B cell (primary cell): ENCODE data around the gene PPP2R3C. TPM values are rescaled to one million over a fixed set of nuclear protein-coding genes. Genes with fewer than 3 reads are reported as not detected.

ENCODE experiments used
- ATAC-seq: fragments of 200-7000 bp; cut with Tn5 transposase; one replicate; pipeline ENCODE4 v1.10.0; 2021; ENCODE audit warnings: low read depth, mild to moderate bottlenecking, moderate number of reproducible peaks, moderate library complexity
- CTCF ChIA-PET: fragments of 350-600 bp; sonication (Branson Sonifier 250); formaldehyde crosslinking; loops from one replicate; lab custom pipeline; 2021; ENCODE audit warnings: antibody characterized with exemption, inconsistent platforms; lab: Charles Lee
- POLR2A ChIA-PET: fragments of 350-600 bp; sonication (Branson Sonifier 250); formaldehyde crosslinking; loops from one replicate; lab custom pipeline; 2021; ENCODE audit warnings: antibody characterized with exemption; lab: Charles Lee
- DNase-seq: peaks from one replicate; pipeline ENCODE4 v3.0.0; 2013
- H2AFZ ChIP-seq: 2 replicates; pipeline ENCODE4 v1.6.1; 2012; ENCODE audit warnings: mild to moderate bottlenecking, low read depth, low read length; ENCODE audit not compliant: insufficient read depth, poor library complexity, severe bottlenecking
- H3K27ac ChIP-seq, 2 donors: 1 replicate in 1 of 2; 2 replicates in 1 of 2; pipeline ENCODE4 v1.5.1; 2012 to 2013; ENCODE audit warnings: low read length in 2 of 2, mild to moderate bottlenecking in 2 of 2, moderate library complexity in 1 of 2
- H3K27me3 ChIP-seq, 4 experiments: fragments of 200-600 bp in 1 of 4; sonication (generic) in 1 of 4; replicated peaks in 1 of 4; 1 replicate in 2 of 4; 2 replicates in 2 of 4; pipeline versions ENCODE4 v1.6.1 to v1.7.0; 2013 to 2016; ENCODE audit warnings: low read length in 3 of 4, mild to moderate bottlenecking in 2 of 4, mixed read lengths in 1 of 4, moderate library complexity in 1 of 4; ENCODE audit not compliant: insufficient read depth in 4 of 4, control insufficient read depth in 3 of 4; ENCODE audit errors: control extremely low read depth in 1 of 4
- H3K36me3 ChIP-seq, 2 experiments: replicated peaks in 1 of 2; 1 replicate in 1 of 2; 2 replicates in 1 of 2; pipeline versions ENCODE4 v1.6.1 to v1.7.1; 2013; ENCODE audit warnings: low read length in 1 of 2; ENCODE audit not compliant: insufficient read depth in 2 of 2, control insufficient read depth in 1 of 2; ENCODE audit errors: control extremely low read depth in 1 of 2, extremely low read depth in 1 of 2
- H3K4me1 ChIP-seq, 2 donors: fragments of 200-600 bp in 1 of 2; sonication (generic) in 1 of 2; 1 replicate in 1 of 2; 2 replicates in 1 of 2; pipeline versions ENCODE4 v1.5.1 to v1.6.1; 2013 to 2017; ENCODE audit warnings: low read length in 2 of 2; ENCODE audit not compliant: control insufficient read depth in 2 of 2, insufficient read depth in 2 of 2
- H3K4me2 ChIP-seq: replicated peaks from 2 replicates; pipeline ENCODE3; 2012; ENCODE audit warnings: mild to moderate bottlenecking, low read depth, low read length; ENCODE audit not compliant: poor library complexity, severe bottlenecking
- H3K4me3 ChIP-seq, 5 experiments: fragments of 200-600 bp in 1 of 5; sonication (generic) in 1 of 5; 1 replicate in 3 of 5; 2 replicates in 2 of 5; pipeline versions ENCODE4 v1.5.1 to v1.7.0; 2011 to 2016; ENCODE audit warnings: low read length in 4 of 5, mild to moderate bottlenecking in 4 of 5, low read depth in 2 of 5, control low read depth in 1 of 5, moderate library complexity in 1 of 5; ENCODE audit not compliant: insufficient read depth in 1 of 5; ENCODE audit errors: control extremely low read depth in 1 of 5, extremely low read depth in 1 of 5
- H3K79me2 ChIP-seq: fragments of 200-600 bp; sonication (generic); one replicate; pipeline ENCODE4 v1.6.0; 2016; ENCODE audit warnings: low read length; ENCODE audit not compliant: control insufficient read depth, insufficient read depth
- H3K9ac ChIP-seq: fragments of 200-600 bp; sonication (generic); 2 replicates; pipeline ENCODE4 v1.6.1; 2017; ENCODE audit warnings: mild to moderate bottlenecking, low read length, moderate library complexity
- H3K9me3 ChIP-seq, 3 donors: one replicate each; pipeline versions ENCODE4 v1.6.1 to v1.7.1; 2013; ENCODE audit warnings: low read length in 2 of 3; ENCODE audit not compliant: control insufficient read depth in 2 of 3, insufficient read depth in 1 of 3; ENCODE audit errors: control extremely low read depth in 1 of 3
- H4K20me1 ChIP-seq: 2 replicates; pipeline ENCODE4 v1.6.0; 2012; ENCODE audit warnings: mild to moderate bottlenecking, low read length; ENCODE audit not compliant: insufficient read depth, control insufficient read depth, poor library complexity, severe bottlenecking
- H3K27ac Mint-ChIP-seq: one replicate; pipeline ENCODE4 v1.8.0; 2021; ENCODE audit warnings: mixed read lengths
- H3K27me3 Mint-ChIP-seq: one replicate; pipeline ENCODE4 v1.8.0; 2021; ENCODE audit warnings: mixed read lengths
- H3K4me1 Mint-ChIP-seq: one replicate; pipeline ENCODE4 v1.8.0; 2021; ENCODE audit warnings: mixed read lengths
- H3K4me3 Mint-ChIP-seq: one replicate; pipeline ENCODE4 v1.8.0; 2021; ENCODE audit warnings: mixed read lengths
- H3K9me3 Mint-ChIP-seq: one replicate; pipeline ENCODE4 v1.8.0; 2022; ENCODE audit warnings: mixed read lengths; ENCODE audit not compliant: insufficient read depth
- EZH2 ChIP-seq: IDR thresholded peaks from 2 replicates; pipeline ENCODE4 v1.6.1; 2012; ENCODE audit warnings: borderline replicate concordance, low read depth, mild to moderate bottlenecking, moderate library complexity, low read length; ENCODE audit not compliant: insufficient read depth, poor library complexity, severe bottlenecking
- WGBS: methylation state at CpG from one replicate; pipeline ENCODE4 v1.1.5; 2013; ENCODE audit warnings: missing lambda C conversion rate; ENCODE audit not compliant: insufficient coverage; 5-methylcytosine and 5-hydroxymethylcytosine counted together
- intact Hi-C: fragments of 100-400 bp; cut with micrococcal nuclease; formaldehyde crosslinking; loops from one replicate; pipeline ENCODE4 v1.10.0; 2022
- polyA plus RNA-seq: library from polyadenylated mRNA; depleted of rRNA; stranded (reverse); fragments of >200 nt; gene quantifications from 2 replicates; pipeline ENCODE4 v1.2.3, GENCODE V29; 2012
- total RNA-seq, 2 donors: library from RNA; stranded (reverse); fragments of 120-200 nt in 1 of 2; gene quantifications; 1 replicate in 1 of 2; 2 replicates in 1 of 2; pipeline versions ENCODE4 v1.2.3 to v1.2.4, GENCODE V29; 2013 to 2022
- TF ChIP-seq, protein P1 (sequence below): fragments of 200-600 bp; IDR thresholded peaks from one replicate; pipeline ENCODE4 v1.8.0; 2022; ENCODE audit warnings: antibody characterized with exemption, mild to moderate bottlenecking

PPP2R3C gene
- total and polyA plus RNA-seq, 2 donors (not counting 1 experiment from before 2014, with no cell fraction given), result 13.5 to 40.8 TPM

GRCh38 chr14:35149239-35149638 is 27.4 kb upstream of the PPP2R3C start:
- Histone ChIP-seq H4K20me1 (peaks cover 4% of the 10 kb centered on the region), H3K4me1 (no peaks in the 10 kb centered on the region), H3K27me3 (no peaks in the 10 kb centered on the region), H3K79me2 (peaks cover 22% of the 10 kb centered on the region), H3K27ac (no peak overlapping the region), H3K9me3 (no peaks in the 10 kb centered on the region), H3K4me3 (no peak overlapping the region), H2AFZ (no peak overlapping the region), H3K36me3 (peaks cover 2 to 13% of the 10 kb centered on the region in 2 experiments), H3K4me2 (no peak overlapping the region), H3K9ac (no peak overlapping the region)
- DNase-seq (no peak), ATAC-seq (no peak)
- peaks cover 3% of the 10 kb centered on the region for H3K4me1 Mint-ChIP-seq
- no peaks in the 10 kb centered on the region for H3K27me3 Mint-ChIP-seq
- no CpG with 5 or more reads among the region's 4 CpGs for WGBS
- TF ChIP-seq, protein P1, sequence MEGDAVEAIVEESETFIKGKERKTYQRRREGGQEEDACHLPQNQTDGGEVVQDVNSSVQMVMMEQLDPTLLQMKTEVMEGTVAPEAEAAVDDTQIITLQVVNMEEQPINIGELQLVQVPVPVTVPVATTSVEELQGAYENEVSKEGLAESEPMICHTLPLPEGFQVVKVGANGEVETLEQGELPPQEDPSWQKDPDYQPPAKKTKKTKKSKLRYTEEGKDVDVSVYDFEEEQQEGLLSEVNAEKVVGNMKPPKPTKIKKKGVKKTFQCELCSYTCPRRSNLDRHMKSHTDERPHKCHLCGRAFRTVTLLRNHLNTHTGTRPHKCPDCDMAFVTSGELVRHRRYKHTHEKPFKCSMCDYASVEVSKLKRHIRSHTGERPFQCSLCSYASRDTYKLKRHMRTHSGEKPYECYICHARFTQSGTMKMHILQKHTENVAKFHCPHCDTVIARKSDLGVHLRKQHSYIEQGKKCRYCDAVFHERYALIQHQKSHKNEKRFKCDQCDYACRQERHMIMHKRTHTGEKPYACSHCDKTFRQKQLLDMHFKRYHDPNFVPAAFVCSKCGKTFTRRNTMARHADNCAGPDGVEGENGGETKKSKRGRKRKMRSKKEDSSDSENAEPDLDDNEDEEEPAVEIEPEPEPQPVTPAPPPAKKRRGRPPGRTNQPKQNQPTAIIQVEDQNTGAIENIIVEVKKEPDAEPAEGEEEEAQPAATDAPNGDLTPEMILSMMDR, result no peak
- no peak for TF ChIP-seq EZH2
- no peaks in the 10 kb centered on the region for H3K9me3 Mint-ChIP-seq
- no peak overlapping the region for H3K27ac Mint-ChIP-seq
- ChIA-PET POLR2A (no interaction called here), CTCF (interaction anchor here (2.9 kb wide), 1 partner anchor 8 kb away, joined by 11 read pairs; no protein-coding TSS in a partner anchor)
- H3K4me3 Mint-ChIP-seq, result no peak overlapping the region
- intact Hi-C loops, result no loop called here

GRCh38 chr14:35147711-35148110 is 25.9 kb upstream of the PPP2R3C start:
- intact Hi-C loops, result no loop called here
- Mint-ChIP-seq H3K27me3 (no peaks in the 10 kb centered on the region), H3K4me3 (no peak overlapping the region), H3K9me3 (no peaks in the 10 kb centered on the region), H3K27ac (no peak overlapping the region), H3K4me1 (no peaks in the 10 kb centered on the region)
- no peak for TF ChIP-seq EZH2
- TF ChIP-seq, protein P1, result no peak
- no peak overlapping the region for H3K9ac ChIP-seq
- WGBS, result 100% methylated on average over 1 of the region's 3 CpGs
- H3K4me1 ChIP-seq, result no peaks in the 10 kb centered on the region
- H2AFZ ChIP-seq, result no peak overlapping the region
- no peak overlapping the region for H3K4me2 ChIP-seq
- no peaks in the 10 kb centered on the region for H3K27me3 ChIP-seq
- no peak for ATAC-seq
- ChIA-PET POLR2A (no interaction called here), CTCF (interaction anchor here (16.6 kb wide), 1 partner anchor 269 kb away, joined by 512 read pairs; no protein-coding TSS in a partner anchor)
- H3K27ac ChIP-seq, result no peak overlapping the region
- H3K36me3 ChIP-seq, result peaks cover 5 to 13% of the 10 kb centered on the region in 2 experiments
- no peak for DNase-seq
- peaks cover 31% of the 10 kb centered on the region for H3K79me2 ChIP-seq
- H3K4me3 ChIP-seq, result no peak overlapping the region
- H3K9me3 ChIP-seq, result no peaks in the 10 kb centered on the region
- H4K20me1 ChIP-seq, result peaks cover 4% of the 10 kb centered on the region
